Smooth muscle cell (in vitro differentiated cells): ENCODE data around the gene HDAC6. TPM values are rescaled to one million over a fixed set of nuclear protein-coding genes. Genes with fewer than 3 reads are reported as not detected.
"Not testable (repeated sequence)": the region's sequence is repeated elsewhere in the genome, so short reads cannot be mapped to it uniquely, and the experiment has no call there.

Experiments
- DNase-seq: peaks from one replicate; lab custom pipeline; 2025; ENCODE audit not compliant: unreplicated experiment; lab: John Stamatoyannopoulos, UW
- H2AFZ ChIP-seq: fragments of 200-600 bp; sonication (generic); 2 replicates; pipeline ENCODE4 v1.6.0; 2016; ENCODE audit warnings: antibody characterized with exemption, low read depth, mild to moderate bottlenecking
- H3F3A ChIP-seq: fragments of 200-600 bp; sonication (generic); 2 replicates; pipeline ENCODE4 v1.6.0; 2017; ENCODE audit warnings: antibody characterized with exemption, low read depth
- H3K27ac ChIP-seq: fragments of 200-600 bp; sonication (generic); 2 replicates; pipeline ENCODE4 v1.5.1; 2016; ENCODE audit warnings: low read depth, mild to moderate bottlenecking
- H3K27me3 ChIP-seq: fragments of 200-600 bp; sonication (generic); 2 replicates; pipeline ENCODE4 v1.6.1; 2016; ENCODE audit warnings: low read depth, mild to moderate bottlenecking
- H3K36me3 ChIP-seq: fragments of 200-600 bp; sonication (generic); 2 replicates; pipeline ENCODE4 v1.5.1; 2016; ENCODE audit warnings: low read depth
- H3K4me1 ChIP-seq: fragments of 200-600 bp; sonication (generic); 2 replicates; pipeline ENCODE4 v1.5.1; 2016; ENCODE audit warnings: low read depth
- H3K4me2 ChIP-seq: fragments of 200-600 bp; sonication (generic); 2 replicates; pipeline ENCODE4 v1.6.0; 2016; ENCODE audit warnings: mild to moderate bottlenecking
- H3K4me3 ChIP-seq: fragments of 200-600 bp; sonication (generic); 2 replicates; pipeline ENCODE4 v1.5.1; 2016; ENCODE audit warnings: mild to moderate bottlenecking
- H3K79me2 ChIP-seq: fragments of 200-600 bp; sonication (generic); 2 replicates; pipeline ENCODE4 v1.6.0; 2016; ENCODE audit warnings: low read depth, mild to moderate bottlenecking
- H3K9ac ChIP-seq: fragments of 200-600 bp; sonication (generic); 2 replicates; pipeline ENCODE4 v1.6.0; 2016; ENCODE audit warnings: low read depth
- H3K9me3 ChIP-seq: fragments of 200-600 bp; sonication (generic); replicated peaks from 2 replicates; pipeline ENCODE4 v1.5.1; 2016; ENCODE audit warnings: low read depth
- H4K20me1 ChIP-seq: fragments of 200-600 bp; sonication (generic); 2 replicates; pipeline ENCODE4 v1.6.0; 2016; ENCODE audit warnings: low read depth
- WGBS: methylation state at CpG from one replicate; pipeline ENCODE4 v1.1.7; 2016; ENCODE audit warnings: low lambda C conversion rate; 5-methylcytosine and 5-hydroxymethylcytosine counted together
- polyA plus RNA-seq: library from polyadenylated mRNA; unstranded; fragments of >200 nt; fragmentation: Nextera tagmentation; extraction: Ambion mirVana; gene quantifications from 2 replicates; pipeline ENCODE4 v1.2.1, GENCODE V29; 2016
- small RNA-seq: library from RNA; depleted of rRNA; stranded (forward); fragments of <200 nt; gene quantifications from one replicate; pipeline ENCODE3, GENCODE V24; 2014
- total RNA-seq: library from RNA; depleted of rRNA; stranded (reverse); fragments of >200 nt; gene quantifications from 2 replicates; pipeline ENCODE4 v1.2.3, GENCODE V29; 2014
- TF ChIP-seq, protein P1 (sequence below): fragments of 200-600 bp; sonication (generic); IDR thresholded peaks from 2 replicates; pipeline ENCODE4 v1.5.1; 2017; ENCODE audit warnings: borderline replicate concordance, mild to moderate bottlenecking, antibody characterized with exemption; ENCODE audit not compliant: insufficient read depth, poor library complexity, severe bottlenecking

HDAC6 gene
- total and polyA plus RNA-seq, 2 experiments from 2014 or later, result 46.0 to 71.3 TPM

DNA sequence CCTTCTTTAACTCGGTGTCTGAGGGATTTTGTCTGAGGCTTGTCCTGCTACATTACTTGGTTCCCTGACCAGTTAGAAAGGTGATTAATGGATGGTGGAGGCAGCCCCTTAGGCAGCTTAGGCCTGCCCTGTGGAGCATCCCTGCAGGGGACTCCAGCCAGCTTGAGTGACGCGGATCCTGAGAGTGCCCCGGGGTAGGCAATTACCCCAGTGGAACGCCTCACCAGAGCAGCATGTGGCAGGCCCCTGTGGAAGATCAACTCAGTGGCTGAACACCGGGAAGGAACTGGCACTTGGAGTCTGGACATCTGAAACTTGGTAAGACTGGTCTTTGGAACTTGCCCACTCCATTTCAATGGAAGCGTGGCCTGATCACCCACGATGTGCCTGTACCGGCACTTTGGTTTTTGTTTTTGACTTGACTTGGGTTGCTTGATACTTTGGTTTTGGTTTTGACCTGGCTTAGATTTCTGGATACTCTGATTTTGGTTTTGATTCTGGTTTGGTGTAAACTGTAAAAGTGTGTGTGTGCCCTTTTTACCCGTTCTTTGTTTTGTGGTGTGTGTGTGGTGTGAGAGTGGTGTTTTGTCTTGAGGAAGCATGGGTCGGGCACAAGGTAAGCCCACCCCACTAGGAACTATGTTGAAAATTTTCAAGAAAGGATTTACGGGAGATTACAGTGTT lies 52.4 kb downstream of the HDAC6 start:
- H3K36me3 ChIP-seq, H4K20me1 ChIP-seq, H3K4me1 ChIP-seq, DNase-seq, H3K79me2 ChIP-seq, H3K9me3 ChIP-seq, H3K27ac ChIP-seq, H3K9ac ChIP-seq, H3K4me3 ChIP-seq, H3K27me3 ChIP-seq, H2AFZ ChIP-seq, H3F3A ChIP-seq, H3K4me2 ChIP-seq: not testable (repeated sequence)
- WGBS, result 85% methylated on average over 12 of the region's 12 CpGs

DNA sequence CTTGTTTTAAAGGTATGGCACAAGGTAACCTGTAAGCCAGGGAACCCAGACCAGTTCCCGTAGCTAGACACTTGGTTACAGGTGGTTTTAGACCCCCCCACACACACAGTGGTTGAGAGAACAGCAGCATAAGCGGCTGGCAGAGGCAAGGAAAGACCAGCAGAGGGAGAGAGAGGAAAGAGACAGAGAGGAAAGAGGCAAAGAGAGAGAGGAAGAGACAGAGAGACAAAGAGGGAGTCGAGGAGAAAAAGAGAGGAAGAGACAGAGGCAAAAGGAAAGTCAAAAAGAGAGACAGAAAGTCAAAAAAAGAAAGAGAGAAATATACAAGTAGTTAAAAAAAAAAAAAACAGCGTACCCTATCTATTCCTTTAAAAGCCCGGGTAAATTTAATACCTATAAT lies 53.0 kb downstream of the HDAC6 start:
- no peak for DNase-seq
- H3K9me3 ChIP-seq, result no peaks in the 10 kb centered on the region
- H2AFZ ChIP-seq, result no peak overlapping the region
- H3K36me3 ChIP-seq, result no peaks in the 10 kb centered on the region
- no peak overlapping the region for H3K9ac ChIP-seq
- H4K20me1 ChIP-seq, result no peaks in the 10 kb centered on the region
- no peak overlapping the region for H3K27ac ChIP-seq
- H3K4me3 ChIP-seq, result no peak overlapping the region
- H3K27me3 ChIP-seq, result no peaks in the 10 kb centered on the region
- no peaks in the 10 kb centered on the region for H3F3A ChIP-seq
- no peaks in the 10 kb centered on the region for H3K4me1 ChIP-seq
- H3K4me2 ChIP-seq, result no peak overlapping the region
- 54% methylated on average over 5 of the region's 5 CpGs for WGBS
- TF ChIP-seq, protein P1, sequence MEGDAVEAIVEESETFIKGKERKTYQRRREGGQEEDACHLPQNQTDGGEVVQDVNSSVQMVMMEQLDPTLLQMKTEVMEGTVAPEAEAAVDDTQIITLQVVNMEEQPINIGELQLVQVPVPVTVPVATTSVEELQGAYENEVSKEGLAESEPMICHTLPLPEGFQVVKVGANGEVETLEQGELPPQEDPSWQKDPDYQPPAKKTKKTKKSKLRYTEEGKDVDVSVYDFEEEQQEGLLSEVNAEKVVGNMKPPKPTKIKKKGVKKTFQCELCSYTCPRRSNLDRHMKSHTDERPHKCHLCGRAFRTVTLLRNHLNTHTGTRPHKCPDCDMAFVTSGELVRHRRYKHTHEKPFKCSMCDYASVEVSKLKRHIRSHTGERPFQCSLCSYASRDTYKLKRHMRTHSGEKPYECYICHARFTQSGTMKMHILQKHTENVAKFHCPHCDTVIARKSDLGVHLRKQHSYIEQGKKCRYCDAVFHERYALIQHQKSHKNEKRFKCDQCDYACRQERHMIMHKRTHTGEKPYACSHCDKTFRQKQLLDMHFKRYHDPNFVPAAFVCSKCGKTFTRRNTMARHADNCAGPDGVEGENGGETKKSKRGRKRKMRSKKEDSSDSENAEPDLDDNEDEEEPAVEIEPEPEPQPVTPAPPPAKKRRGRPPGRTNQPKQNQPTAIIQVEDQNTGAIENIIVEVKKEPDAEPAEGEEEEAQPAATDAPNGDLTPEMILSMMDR, result peak; percentile 22
- no peaks in the 10 kb centered on the region for H3K79me2 ChIP-seq

DNA sequence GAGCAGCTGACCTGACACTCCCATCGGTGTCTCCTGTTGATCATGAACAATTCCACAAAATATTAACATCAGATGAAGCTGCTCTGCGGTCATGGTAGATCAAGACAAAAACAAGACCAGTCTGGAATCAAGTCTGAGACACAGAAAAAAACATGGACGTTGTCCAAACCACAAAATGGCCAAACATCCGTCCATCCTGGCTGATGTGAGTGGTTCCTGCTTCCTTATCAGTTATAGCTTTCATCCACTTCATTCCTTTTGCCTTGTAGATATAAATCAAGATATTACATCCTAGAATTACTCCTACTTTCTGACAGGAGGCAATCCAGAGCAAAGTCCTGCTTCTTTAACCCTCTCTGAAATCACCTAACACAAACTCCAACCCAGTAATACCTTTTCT lies 62.3 kb downstream of the HDAC6 start:
- DNase-seq, result no peak
- TF ChIP-seq, protein P1, result no peak
- Histone ChIP-seq H3K79me2 (no peaks in the 10 kb centered on the region), H3K4me3 (no peak overlapping the region), H3K9ac (no peak overlapping the region), H2AFZ (no peak overlapping the region), H3K36me3 (no peaks in the 10 kb centered on the region), H3K4me1 (no peaks in the 10 kb centered on the region), H3K9me3 (no peaks in the 10 kb centered on the region), H3K27ac (no peak overlapping the region), H4K20me1 (no peaks in the 10 kb centered on the region), H3K4me2 (no peak overlapping the region), H3F3A (no peaks in the 10 kb centered on the region), H3K27me3 (no peaks in the 10 kb centered on the region)
- WGBS, result 64% methylated on average over 4 of the region's 4 CpGs

DNA sequence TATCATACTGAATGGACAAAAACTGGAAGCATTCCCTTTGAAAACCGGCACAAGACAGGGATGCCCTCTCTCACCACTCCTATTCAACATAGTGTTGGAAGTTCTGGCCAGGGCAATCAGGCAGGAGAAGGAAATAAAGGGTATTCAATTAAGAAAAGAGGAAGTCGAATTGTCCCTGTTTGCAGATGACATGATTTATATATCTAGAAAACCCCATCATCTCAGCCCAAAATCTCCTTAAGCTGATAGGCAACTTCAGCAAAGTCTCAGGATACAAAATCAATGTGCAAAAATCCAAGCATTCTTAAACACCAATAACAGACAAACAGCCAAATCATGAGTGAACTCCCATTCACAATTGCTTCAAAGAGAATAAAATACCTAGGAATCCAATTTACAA lies 70.2 kb downstream of the HDAC6 start:
- not testable (repeated sequence) for H3K27me3 ChIP-seq, H3K4me2 ChIP-seq, H2AFZ ChIP-seq, DNase-seq, H3K79me2 ChIP-seq, H4K20me1 ChIP-seq, H3K4me1 ChIP-seq, H3K9me3 ChIP-seq, H3K9ac ChIP-seq, H3K27ac ChIP-seq, H3K4me3 ChIP-seq, H3F3A ChIP-seq, H3K36me3 ChIP-seq
- WGBS, result 79% methylated on average over 2 of the region's 2 CpGs

Small RNA genes lying within 50 kb of the gene (small RNA-seq; reads per million reads assigned to genes)
- not detected for gene RNU6-29P

Other genes starting within 250 kb of the HDAC6 start
- gene RBM3, start 227.6 kb upstream of the HDAC6 start, total RNA-seq, result 110 and 156 TPM in 2 replicates
- gene RBM3, start 227.6 kb upstream of the HDAC6 start, polyA plus RNA-seq, result 111 and 116 TPM in 2 replicates
- gene WDR13, start 204.6 kb upstream of the HDAC6 start, total RNA-seq, result 46.9 and 55.3 TPM in 2 replicates
- 113 and 133 TPM in 2 replicates for gene WDR13, start 204.6 kb upstream of the HDAC6 start, polyA plus RNA-seq
- 0.54 and 2.5 TPM in 2 replicates for gene WAS, start 118.3 kb upstream of the HDAC6 start, total RNA-seq
- 0.15 and 0.24 TPM in 2 replicates for gene WAS, start 118.3 kb upstream of the HDAC6 start, polyA plus RNA-seq
- 2.6 and 2.7 TPM in 2 replicates for gene SUV39H1, start 105.3 kb upstream of the HDAC6 start, total RNA-seq
- 5.6 and 7.7 TPM in 2 replicates for gene SUV39H1, start 105.3 kb upstream of the HDAC6 start, polyA plus RNA-seq
- not detected in 2 replicates for gene GLOD5, start 40.3 kb upstream of the HDAC6 start, total RNA-seq
- not detected in 2 replicates for gene GLOD5, start 40.3 kb upstream of the HDAC6 start, polyA plus RNA-seq
- not detected in 2 replicates for gene GATA1, start 15.5 kb upstream of the HDAC6 start, total RNA-seq
- gene GATA1, start 15.5 kb upstream of the HDAC6 start, polyA plus RNA-seq, result not detected in 2 replicates
- gene ERAS, start 24.4 kb downstream of the HDAC6 start, total RNA-seq, result not detected in 2 replicates
- gene ERAS, start 24.4 kb downstream of the HDAC6 start, polyA plus RNA-seq, result not detected in 2 replicates
- gene PCSK1N, start 33.5 kb downstream of the HDAC6 start, total RNA-seq, result 7.8 and 11.6 TPM in 2 replicates
- 14.4 and 51.9 TPM in 2 replicates for gene PCSK1N, start 33.5 kb downstream of the HDAC6 start, polyA plus RNA-seq
- 68.6 and 78.8 TPM in 2 replicates for gene TIMM17B, start 95.7 kb downstream of the HDAC6 start, total RNA-seq
- 134 and 141 TPM in 2 replicates for gene TIMM17B, start 95.7 kb downstream of the HDAC6 start, polyA plus RNA-seq
- 17.0 and 20.6 TPM in 2 replicates for gene PQBP1, start 95.9 kb downstream of the HDAC6 start, total RNA-seq
- gene PQBP1, start 95.9 kb downstream of the HDAC6 start, polyA plus RNA-seq, result 46.7 and 48.2 TPM in 2 replicates
- 72.0 and 73.3 TPM in 2 replicates for gene SLC35A2, start 109.6 kb downstream of the HDAC6 start, total RNA-seq
- 98.2 and 99.9 TPM in 2 replicates for gene SLC35A2, start 109.6 kb downstream of the HDAC6 start, polyA plus RNA-seq
- gene PIM2, start 117.0 kb downstream of the HDAC6 start, total RNA-seq, result 7.6 and 9.4 TPM in 2 replicates
- gene PIM2, start 117.0 kb downstream of the HDAC6 start, polyA plus RNA-seq, result 7.4 and 8.7 TPM in 2 replicates
- 30.7 and 36.1 TPM in 2 replicates for gene OTUD5, start 155.5 kb downstream of the HDAC6 start, total RNA-seq
- gene OTUD5, start 155.5 kb downstream of the HDAC6 start, polyA plus RNA-seq, result 55.1 and 62.1 TPM in 2 replicates
- 0.94 and 1.2 TPM in 2 replicates for gene KCND1, start 169.8 kb downstream of the HDAC6 start, total RNA-seq
- 3.0 and 3.3 TPM in 2 replicates for gene KCND1, start 169.8 kb downstream of the HDAC6 start, polyA plus RNA-seq
- 10.0 and 13.9 TPM in 2 replicates for gene GRIPAP1, start 200.2 kb downstream of the HDAC6 start, total RNA-seq
- gene GRIPAP1, start 200.2 kb downstream of the HDAC6 start, polyA plus RNA-seq, result 14.9 and 20.2 TPM in 2 replicates
- 23.6 and 27.0 TPM in 2 replicates for gene TFE3, start 241.3 kb downstream of the HDAC6 start, total RNA-seq
- 35.2 and 40.7 TPM in 2 replicates for gene TFE3, start 241.3 kb downstream of the HDAC6 start, polyA plus RNA-seq